Measurements from ENCODE around the gene EFS.
"Not testable (repeated sequence)": the region's sequence is repeated elsewhere in the genome, so short reads cannot be mapped to it uniquely, and the experiment has no call there.

Gene EFS

DNA sequence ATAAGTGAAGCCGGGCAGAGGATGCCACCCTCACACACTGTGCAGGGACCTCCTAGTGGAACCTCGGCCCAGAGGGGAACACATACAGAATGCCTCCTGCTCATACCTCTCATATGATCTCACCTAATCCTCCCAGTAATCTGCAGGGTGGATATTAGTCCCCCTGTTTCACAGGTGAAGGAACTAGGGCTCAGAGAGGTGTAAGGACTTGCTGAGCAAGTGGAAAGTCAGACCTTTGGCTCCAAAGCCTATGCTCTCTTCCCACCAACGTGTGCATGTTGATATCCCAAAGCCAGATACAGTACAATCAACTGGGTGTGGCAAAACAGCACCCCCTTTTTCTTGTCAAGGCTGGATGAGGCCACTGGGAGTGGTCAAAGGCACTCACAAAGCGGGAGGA is 38.9 kb upstream of the EFS start:
- DNase-seq (ENCODE audit: low spot score), result no peak
- TF ChIP-seq CTCF (IDR thresholded peaks at IDR 0.05; ENCODE audit: extremely low read depth, missing control alignments), result no peak

- no peak for DNase-seq (ENCODE audit: low spot score)
- no peak for TF ChIP-seq CTCF (IDR thresholded peaks at IDR 0.05; ENCODE audit: extremely low read depth, missing control alignments)
Measured at GRCh38 chr14:23403139-23403438, 38.1 kb upstream of the EFS start.

DNA sequence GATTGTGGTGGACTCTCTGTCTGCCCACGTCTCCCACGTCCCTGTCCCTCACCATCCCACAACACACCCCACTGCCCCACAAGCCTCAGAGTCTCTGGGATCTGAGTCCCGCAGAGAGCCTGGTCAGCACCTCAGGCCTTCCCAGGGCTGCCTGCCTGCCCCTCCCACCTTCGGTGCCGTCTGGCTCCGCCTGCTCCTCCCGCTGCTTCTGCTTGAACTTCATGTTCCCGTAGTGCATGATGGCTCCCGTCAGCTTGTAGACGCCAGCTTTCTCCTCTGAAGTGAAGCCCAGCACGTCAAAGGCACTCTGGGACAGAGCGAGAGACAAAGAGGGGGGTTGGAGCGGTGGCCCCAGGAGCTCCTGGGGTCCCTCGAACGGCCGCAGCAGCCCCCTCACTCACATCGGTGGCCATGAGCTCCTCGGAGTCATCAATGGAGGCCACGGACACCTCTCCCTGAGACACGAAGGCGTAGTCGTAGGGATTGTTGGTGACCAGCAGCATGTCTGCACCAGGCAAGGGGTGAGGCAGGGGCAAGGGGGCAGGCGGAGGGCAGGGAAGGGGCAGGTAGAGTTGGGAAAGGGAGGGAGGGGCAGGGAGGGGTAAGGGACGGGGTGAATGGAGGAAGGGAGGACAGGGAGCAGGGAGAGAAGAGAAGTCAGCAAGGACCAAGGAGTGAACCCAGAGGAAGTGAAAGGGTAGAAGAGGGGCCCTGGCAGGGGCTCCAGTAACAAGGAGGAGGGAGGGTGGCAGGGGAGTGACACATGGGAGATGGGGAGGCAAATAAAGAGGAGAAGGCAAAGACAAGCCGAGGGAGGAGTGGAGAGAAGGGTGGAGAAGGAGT is 37.5 kb upstream of the EFS start:
- no peak for DNase-seq (ENCODE audit: low spot score)
- no peak for TF ChIP-seq CTCF (IDR thresholded peaks at IDR 0.05; ENCODE audit: extremely low read depth, missing control alignments)

DNA sequence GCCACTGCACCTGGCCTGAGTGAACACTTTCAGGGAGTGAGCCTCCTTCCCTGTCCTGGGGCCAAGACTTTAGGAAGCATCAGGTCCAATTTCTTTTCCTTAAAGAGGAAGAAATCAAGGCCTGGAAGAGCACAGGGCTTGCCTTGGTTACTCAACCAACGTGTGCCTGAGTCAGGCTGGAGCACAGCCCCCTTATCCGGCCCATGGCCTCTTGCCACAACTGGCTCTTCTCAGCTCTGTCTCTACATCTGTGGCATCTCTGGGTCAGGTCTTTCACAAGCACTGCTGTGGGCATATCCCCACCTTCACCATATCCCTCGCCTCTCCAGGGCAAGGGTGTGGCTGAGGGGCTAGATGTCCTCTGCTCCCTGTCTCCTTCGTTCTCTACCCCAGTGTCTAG is 36.3 kb upstream of the EFS start:
- DNase-seq (ENCODE audit: low spot score), result no peak

GRCh38 chr14:23400496-23401149 is 35.7 kb upstream of the EFS start:
- DNase-seq (ENCODE audit: low spot score), result not testable (repeated sequence)

More for the DNA sequence above, 36.3 kb upstream of the EFS start:
- no peak for TF ChIP-seq CTCF (IDR thresholded peaks at IDR 0.05; ENCODE audit: extremely low read depth, missing control alignments)

DNA sequence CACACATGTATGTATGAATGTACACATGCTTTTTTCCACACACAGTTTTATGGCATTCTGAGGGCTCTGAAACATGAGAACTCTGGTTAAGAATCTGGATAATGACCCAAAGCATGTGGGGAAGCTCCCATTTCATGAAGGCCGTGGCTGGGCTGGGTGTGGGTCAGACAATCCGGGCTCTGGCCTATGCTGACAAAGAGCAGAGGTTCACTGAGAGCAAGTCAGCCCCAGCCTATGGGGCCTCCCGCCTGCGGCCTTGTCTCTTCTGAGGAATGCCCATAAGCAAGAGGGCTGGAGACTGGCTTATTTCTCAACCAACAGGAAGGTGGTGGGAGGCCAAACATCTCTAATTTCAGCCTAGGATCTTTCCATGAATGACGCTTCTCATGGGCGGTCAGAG is 34.6 kb upstream of the EFS start:
- DNase-seq (ENCODE audit: low spot score), result no peak
- no peak for TF ChIP-seq CTCF (IDR thresholded peaks at IDR 0.05; ENCODE audit: extremely low read depth, missing control alignments)

- no peak for DNase-seq (ENCODE audit: low spot score)
- no peak for TF ChIP-seq CTCF (IDR thresholded peaks at IDR 0.05; ENCODE audit: extremely low read depth, missing control alignments)
Measured at GRCh38 chr14:23399136-23399535, 34.2 kb upstream of the EFS start.

GRCh38 chr14:23398348-23398747 is 33.4 kb upstream of the EFS start:
- no peak for TF ChIP-seq CTCF (IDR thresholded peaks at IDR 0.05; ENCODE audit: extremely low read depth, missing control alignments)
- no peak for DNase-seq (ENCODE audit: low spot score)

All from GM20000 (cell line).